Calu3 (cell line): ENCODE data around the gene BANK1. TPM values are rescaled to one million over a fixed set of nuclear protein-coding genes. Genes with fewer than 3 reads are reported as not detected.

Experiments
- BruUV-seq: library from RNA; stranded (reverse); fragments of 400-500 nt; replicated peaks from 2 replicates; lab custom pipeline; 2021; lab: Mats Ljungman, UMichigan
- CTCF ChIA-PET: fragments of 300-600 bp; sonication (Branson Sonifier 250); formaldehyde crosslinking; loops from one replicate; lab custom pipeline; 2022; ENCODE audit warnings: antibody characterized with exemption; lab: Charles Lee
- DNase-seq: peaks from one replicate; pipeline ENCODE4 v3.0.0; 2022
- H3K27ac Mint-ChIP-seq: one replicate; pipeline ENCODE4 v1.8.0; 2022; ENCODE audit warnings: mixed read lengths; ENCODE audit not compliant: unreplicated experiment
- H3K27me3 Mint-ChIP-seq: one replicate; pipeline ENCODE4 v1.8.0; 2022; ENCODE audit warnings: mixed read lengths; ENCODE audit not compliant: unreplicated experiment
- H3K36me3 Mint-ChIP-seq: one replicate; pipeline ENCODE4 v1.8.0; 2022; ENCODE audit warnings: mild to moderate bottlenecking, moderate library complexity, mixed read lengths; ENCODE audit not compliant: insufficient read depth, unreplicated experiment
- H3K4me1 Mint-ChIP-seq: one replicate; pipeline ENCODE4 v1.8.0; 2022; ENCODE audit warnings: mild to moderate bottlenecking, low read depth, mixed read lengths; ENCODE audit not compliant: unreplicated experiment
- H3K4me3 Mint-ChIP-seq: one replicate; pipeline ENCODE4 v1.8.0; 2022; ENCODE audit warnings: mild to moderate bottlenecking, low read depth, moderate library complexity, mixed read lengths; ENCODE audit not compliant: unreplicated experiment
- H3K9me3 Mint-ChIP-seq: one replicate; pipeline ENCODE4 v1.8.0; 2022; ENCODE audit warnings: low read depth, mixed read lengths; ENCODE audit not compliant: unreplicated experiment
- intact Hi-C: fragments of 100-400 bp; cut with micrococcal nuclease; formaldehyde crosslinking; loops from one replicate; pipeline ENCODE4 v1.10.0; 2022; ENCODE audit not compliant: unreplicated experiment
- total RNA-seq: library from RNA; stranded (reverse); gene quantifications from 2 replicates; pipeline ENCODE4 v1.2.3, GENCODE V29; 2022
- TF ChIP-seq, protein P1 (sequence below): fragments of 200-600 bp; IDR thresholded peaks from one replicate; pipeline ENCODE4 v1.8.0; 2022; ENCODE audit warnings: antibody characterized with exemption; ENCODE audit not compliant: unreplicated experiment

The BANK1 gene
- total RNA-seq, 1 experiment from 2014 or later, result 6.4 TPM

DNA sequence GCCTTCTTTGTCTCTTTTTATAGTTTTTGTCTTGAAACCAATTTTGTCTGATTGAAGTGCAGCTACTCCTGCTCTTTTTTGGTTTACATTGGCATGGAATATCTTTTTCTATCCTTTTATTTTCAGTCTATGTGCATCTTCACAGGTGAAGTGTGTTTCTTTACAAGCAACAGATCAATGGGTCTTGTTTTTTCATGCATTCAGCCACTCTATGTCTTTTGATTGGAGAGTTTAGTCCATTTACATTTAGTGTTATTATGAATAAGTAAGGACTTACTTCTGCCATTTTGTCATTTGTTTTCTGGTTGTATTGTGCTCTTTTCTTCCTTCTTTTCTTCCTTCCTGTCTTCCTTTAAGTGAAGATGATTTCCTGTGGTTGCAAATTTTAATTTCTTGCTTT is 330.3 kb downstream of the BANK1 start:
- DNase-seq, result no peak
- CTCF ChIA-PET, result no interaction called here
- Mint-ChIP-seq H3K9me3 (peaks cover 4% of the 10 kb centered on the region), H3K27me3 (no peaks in the 10 kb centered on the region), H3K27ac (no peak overlapping the region), H3K4me3 (no peak overlapping the region), H3K36me3 (no peaks in the 10 kb centered on the region), H3K4me1 (no peaks in the 10 kb centered on the region)
- TF ChIP-seq, protein P1, sequence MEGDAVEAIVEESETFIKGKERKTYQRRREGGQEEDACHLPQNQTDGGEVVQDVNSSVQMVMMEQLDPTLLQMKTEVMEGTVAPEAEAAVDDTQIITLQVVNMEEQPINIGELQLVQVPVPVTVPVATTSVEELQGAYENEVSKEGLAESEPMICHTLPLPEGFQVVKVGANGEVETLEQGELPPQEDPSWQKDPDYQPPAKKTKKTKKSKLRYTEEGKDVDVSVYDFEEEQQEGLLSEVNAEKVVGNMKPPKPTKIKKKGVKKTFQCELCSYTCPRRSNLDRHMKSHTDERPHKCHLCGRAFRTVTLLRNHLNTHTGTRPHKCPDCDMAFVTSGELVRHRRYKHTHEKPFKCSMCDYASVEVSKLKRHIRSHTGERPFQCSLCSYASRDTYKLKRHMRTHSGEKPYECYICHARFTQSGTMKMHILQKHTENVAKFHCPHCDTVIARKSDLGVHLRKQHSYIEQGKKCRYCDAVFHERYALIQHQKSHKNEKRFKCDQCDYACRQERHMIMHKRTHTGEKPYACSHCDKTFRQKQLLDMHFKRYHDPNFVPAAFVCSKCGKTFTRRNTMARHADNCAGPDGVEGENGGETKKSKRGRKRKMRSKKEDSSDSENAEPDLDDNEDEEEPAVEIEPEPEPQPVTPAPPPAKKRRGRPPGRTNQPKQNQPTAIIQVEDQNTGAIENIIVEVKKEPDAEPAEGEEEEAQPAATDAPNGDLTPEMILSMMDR, result no peak
- BruUV-seq, result no TSS peak
- intact Hi-C loops, result no loop called here
